DOHH2 (cell line): ENCODE data around the gene CADPS2.

Experiments used
- H3F3A ChIP-seq: fragments of 200-600 bp; sonication (generic), shearing (Covaris generic); 2 replicates; pipeline ENCODE4 v1.6.0; 2016; ENCODE audit warnings: antibody characterized with exemption, mild to moderate bottlenecking; ENCODE audit not compliant: control insufficient read depth, insufficient read depth
- H3K27ac ChIP-seq: fragments of 200-600 bp; sonication (generic); 2 replicates; pipeline ENCODE4 v1.5.1; 2014; ENCODE audit warnings: low read depth, mild to moderate bottlenecking, low read length, moderate library complexity
- H3K27me3 ChIP-seq: fragments of 200-600 bp; sonication (generic); 2 replicates; pipeline ENCODE4 v1.6.1; 2014; ENCODE audit warnings: mild to moderate bottlenecking, low read length, mixed read lengths; ENCODE audit not compliant: control insufficient read depth
- H3K36me3 ChIP-seq: fragments of 200-600 bp; sonication (generic); 2 replicates; pipeline ENCODE4 v1.6.1; 2014; ENCODE audit warnings: mild to moderate bottlenecking, low read length, moderate library complexity, mixed read lengths; ENCODE audit not compliant: control insufficient read depth
- H3K4me1 ChIP-seq: fragments of 200-600 bp; sonication (generic); 2 replicates; pipeline ENCODE4 v1.6.1; 2014; ENCODE audit warnings: mild to moderate bottlenecking, low read length, mixed read lengths; ENCODE audit not compliant: control insufficient read depth
- H3K4me2 ChIP-seq: fragments of 200-600 bp; sonication (generic); 2 replicates; pipeline ENCODE4 v1.6.0; 2014; ENCODE audit warnings: mild to moderate bottlenecking, low read length, moderate library complexity
- H3K4me3 ChIP-seq: fragments of 200-600 bp; sonication (generic); 2 replicates; pipeline ENCODE4 v1.5.1; 2014; ENCODE audit warnings: mild to moderate bottlenecking, low read length, mixed read lengths
- H3K79me2 ChIP-seq: fragments of 200-600 bp; sonication (generic); 2 replicates; pipeline ENCODE4 v1.6.1; 2014; ENCODE audit warnings: mild to moderate bottlenecking, low read length, mixed read lengths; ENCODE audit not compliant: control insufficient read depth
- H3K9me2 ChIP-seq: fragments of 200-600 bp; sonication (generic); replicated peaks from 2 replicates; pipeline ENCODE4 v1.6.1; 2014; ENCODE audit warnings: mild to moderate bottlenecking, low read length, mixed read lengths; ENCODE audit not compliant: control insufficient read depth
- H3K9me3 ChIP-seq: fragments of 200-600 bp; sonication (generic); 2 replicates; pipeline ENCODE4 v1.6.1; 2014; ENCODE audit warnings: antibody characterized with exemption, low read length, mixed read lengths; ENCODE audit not compliant: control insufficient read depth, insufficient read depth
- H4K20me1 ChIP-seq: fragments of 200-600 bp; sonication (generic); 2 replicates; pipeline ENCODE4 v1.6.0; 2014; ENCODE audit warnings: low read depth, mild to moderate bottlenecking, antibody characterized with exemption, low read length, moderate library complexity; ENCODE audit not compliant: control insufficient read depth, insufficient read depth
- EZH2phosphoT487 ChIP-seq: fragments of 200-600 bp; sonication (generic); IDR thresholded peaks from 2 replicates; pipeline ENCODE4 v1.6.1; 2017; ENCODE audit warnings: borderline replicate concordance, mild to moderate bottlenecking, antibody characterized with exemption, low read length, moderate library complexity, mixed read lengths
- TF ChIP-seq, protein P1 (sequence below): fragments of 200-600 bp; sonication (generic); IDR thresholded peaks from one replicate; pipeline ENCODE4 v1.5.1; 2014; ENCODE audit warnings: antibody characterized with exemption, mild to moderate bottlenecking, low read depth, low read length; ENCODE audit not compliant: poor library complexity, severe bottlenecking

CADPS2 gene

DNA sequence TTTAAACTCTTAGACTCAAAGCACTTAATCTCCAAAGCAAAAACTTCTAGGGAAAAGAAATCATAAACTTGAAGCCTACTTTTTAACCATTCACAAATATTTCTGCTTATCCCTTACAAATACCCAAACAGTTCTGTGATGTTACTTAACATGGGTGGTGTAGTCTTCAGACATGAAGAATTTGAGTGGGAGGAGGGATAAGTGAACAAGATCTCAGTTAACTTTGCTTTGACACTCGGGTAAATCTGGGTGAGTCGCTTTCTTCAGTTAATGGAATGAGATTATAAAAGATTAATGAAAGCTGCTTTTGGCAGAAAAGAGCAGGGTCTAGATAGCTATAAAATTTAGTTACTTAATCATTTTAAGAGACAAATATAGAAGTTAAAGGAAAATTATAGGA, 234.8 kb downstream of the CADPS2 start:
- Histone ChIP-seq H3K79me2 (no peaks in the 10 kb centered on the region), H3K4me1 (no peaks in the 10 kb centered on the region)

DNA sequence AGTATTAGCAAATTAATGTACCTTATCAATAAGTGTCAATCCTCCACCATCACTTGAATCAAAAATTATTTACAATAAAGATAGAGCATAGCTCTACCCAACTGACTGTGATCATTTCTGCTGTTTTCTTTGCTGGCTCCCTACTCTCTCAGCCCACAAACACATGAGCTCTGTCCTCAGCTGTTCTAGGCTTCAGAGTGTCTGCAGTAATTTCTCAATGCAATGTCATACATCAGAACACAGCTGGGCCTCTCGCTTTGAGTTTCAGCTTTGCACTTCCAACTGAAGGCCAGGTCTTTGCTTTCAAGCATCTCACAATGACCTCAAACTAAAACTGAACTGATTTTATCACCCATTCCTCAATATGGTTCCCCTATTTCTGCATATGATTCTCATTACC, 243.0 kb downstream of the CADPS2 start:
- Histone ChIP-seq H3K4me3 (no peak overlapping the region), H3K4me2 (no peak overlapping the region), H3K9me2 (no peaks in the 10 kb centered on the region), H3K27me3 (no peaks in the 10 kb centered on the region), H3K27ac (no peak overlapping the region), H3K9me3 (peaks cover 5% of the 10 kb centered on the region; the same call in 1 of the 2 replicates), H3K79me2 (no peaks in the 10 kb centered on the region), H3F3A (no peaks in the 10 kb centered on the region), H3K4me1 (no peaks in the 10 kb centered on the region), H3K36me3 (no peaks in the 10 kb centered on the region), H4K20me1 (no peaks in the 10 kb centered on the region)
- TF ChIP-seq, protein P1, sequence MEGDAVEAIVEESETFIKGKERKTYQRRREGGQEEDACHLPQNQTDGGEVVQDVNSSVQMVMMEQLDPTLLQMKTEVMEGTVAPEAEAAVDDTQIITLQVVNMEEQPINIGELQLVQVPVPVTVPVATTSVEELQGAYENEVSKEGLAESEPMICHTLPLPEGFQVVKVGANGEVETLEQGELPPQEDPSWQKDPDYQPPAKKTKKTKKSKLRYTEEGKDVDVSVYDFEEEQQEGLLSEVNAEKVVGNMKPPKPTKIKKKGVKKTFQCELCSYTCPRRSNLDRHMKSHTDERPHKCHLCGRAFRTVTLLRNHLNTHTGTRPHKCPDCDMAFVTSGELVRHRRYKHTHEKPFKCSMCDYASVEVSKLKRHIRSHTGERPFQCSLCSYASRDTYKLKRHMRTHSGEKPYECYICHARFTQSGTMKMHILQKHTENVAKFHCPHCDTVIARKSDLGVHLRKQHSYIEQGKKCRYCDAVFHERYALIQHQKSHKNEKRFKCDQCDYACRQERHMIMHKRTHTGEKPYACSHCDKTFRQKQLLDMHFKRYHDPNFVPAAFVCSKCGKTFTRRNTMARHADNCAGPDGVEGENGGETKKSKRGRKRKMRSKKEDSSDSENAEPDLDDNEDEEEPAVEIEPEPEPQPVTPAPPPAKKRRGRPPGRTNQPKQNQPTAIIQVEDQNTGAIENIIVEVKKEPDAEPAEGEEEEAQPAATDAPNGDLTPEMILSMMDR: no peak
- no peak for TF ChIP-seq EZH2phosphoT487

More for the DNA sequence above, 234.8 kb downstream of the CADPS2 start:
- no peak overlapping the region for H3K4me3 ChIP-seq
- H3K9me2 ChIP-seq: no peaks in the 10 kb centered on the region
- TF ChIP-seq EZH2phosphoT487: no peak
- TF ChIP-seq, protein P1: no peak
- H3K36me3 ChIP-seq: no peaks in the 10 kb centered on the region
- no peaks in the 10 kb centered on the region for H3K27me3 ChIP-seq
- H3F3A ChIP-seq: no peaks in the 10 kb centered on the region
- no peaks in the 10 kb centered on the region for H3K9me3 ChIP-seq
- no peaks in the 10 kb centered on the region for H4K20me1 ChIP-seq
- H3K4me2 ChIP-seq: no peak overlapping the region
- H3K27ac ChIP-seq: no peak overlapping the region

DNA sequence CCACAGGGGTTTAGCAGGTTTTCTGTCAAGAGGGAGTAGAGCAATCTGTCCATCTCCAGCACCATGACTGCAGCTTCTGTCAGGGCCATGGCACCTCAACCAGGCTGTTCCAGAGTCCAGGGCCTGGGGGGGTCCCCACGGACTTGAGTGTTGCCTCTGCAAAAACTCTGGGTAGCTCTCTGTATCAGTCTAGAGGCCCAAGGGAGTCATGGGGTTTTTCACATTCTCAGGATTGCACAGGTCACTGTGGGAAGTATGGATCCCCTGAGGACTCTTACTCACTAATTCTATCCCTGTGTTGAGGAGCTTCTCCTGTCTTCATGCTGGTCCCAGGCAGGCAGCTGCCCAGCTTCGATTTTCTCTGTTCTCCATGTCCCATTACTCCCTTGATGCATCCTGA, 247.8 kb downstream of the CADPS2 start:
- Histone ChIP-seq H3K36me3 (no peaks in the 10 kb centered on the region), H3K4me2 (no peak overlapping the region), H3K4me3 (no peak overlapping the region), H3F3A (no peaks in the 10 kb centered on the region), H3K27ac (no peak overlapping the region), H3K9me2 (no peaks in the 10 kb centered on the region), H4K20me1 (no peaks in the 10 kb centered on the region), H3K79me2 (no peaks in the 10 kb centered on the region), H3K9me3 (peaks cover 5% of the 10 kb centered on the region; the same call in 1 of the 2 replicates), H3K27me3 (no peaks in the 10 kb centered on the region), H3K4me1 (no peaks in the 10 kb centered on the region)
- no peak for TF ChIP-seq EZH2phosphoT487
- TF ChIP-seq, protein P1: no peak
